ENCODE data around the gene AFAP1. TPM values are rescaled to one million over a fixed set of nuclear protein-coding genes. Genes with fewer than 3 reads are reported as not detected.

Gene AFAP1
- polyA plus RNA-seq, 3 donors = not detected

- Mint-ChIP-seq H3K27me3 (ENCODE audit: low read depth in 3 of 3) (peaks cover 2 to 11% (median 8%) of the 10 kb centered on the region in 3 donors), H3K36me3 (peaks cover 0 to 10% of the 10 kb centered on the region in 2 donors), H3K27ac (no peak overlapping the region), H3K4me3 (no peak overlapping the region), H3K9me3 (peaks cover 0 to 4% (median 2%) of the 10 kb centered on the region in 7 donors), H3K4me1 (no peaks in the 10 kb centered on the region)
- H3K9me3 ChIP-seq (replicated peaks in 1 of 2; ENCODE audit: control insufficient read depth in 1 of 2, insufficient read depth in 1 of 2, low read length in 2 of 2) = peaks cover 0 to 5% of the 10 kb centered on the region in 2 donors
- no peak overlapping the region for H3K27ac ChIP-seq (ENCODE audit: low read depth in 1 of 2, low read length in 2 of 2)
- DNase-seq = no peak
- WGBS (ENCODE audit: insufficient coverage) = 84% methylated on average over 13 of the region's 16 CpGs
- H3K79me2 ChIP-seq (ENCODE audit: insufficient read depth, low read length) = no peaks in the 10 kb centered on the region
- no peaks in the 10 kb centered on the region for H3K27me3 ChIP-seq (ENCODE audit: control insufficient read depth in 2 of 2, insufficient read depth in 2 of 2, low read length in 2 of 2)
- intact Hi-C loops (cut with micrococcal nuclease) = no loop called here
- H4K20me1 ChIP-seq (ENCODE audit: insufficient read depth, low read length) = no peaks in the 10 kb centered on the region
- no peak overlapping the region for H3K9ac ChIP-seq (ENCODE audit: insufficient read depth, low read length, poor library complexity, severe bottlenecking)
- no peaks in the 10 kb centered on the region for H3K36me3 ChIP-seq (replicated peaks in 1 of 2; ENCODE audit: control insufficient read depth in 1 of 2, insufficient read depth in 2 of 2, low read length in 2 of 2)
- H3K4me2 ChIP-seq (replicated peaks; ENCODE audit: extremely low read depth, low read length, poor library complexity, severe bottlenecking) = no peak overlapping the region
- TF ChIP-seq CTCF (IDR thresholded peaks at IDR 0.05) = no peak
- H3K4me3 ChIP-seq (replicated peaks in 1 of 3; ENCODE audit: low read depth in 2 of 3, low read length in 3 of 3) = no peak overlapping the region
- H2AFZ ChIP-seq (ENCODE audit: insufficient read depth, low read depth, low read length, poor library complexity, severe bottlenecking) = no peak overlapping the region
- H3K4me1 ChIP-seq (ENCODE audit: control insufficient read depth in 1 of 2, insufficient read depth in 2 of 2, low read length in 2 of 2) = no peaks in the 10 kb centered on the region
Measured at GRCh38 chr4:7862561-7863192, 77.0 kb downstream of the AFAP1 start.

- no peak for DNase-seq
- intact Hi-C loops (cut with micrococcal nuclease) = no loop called here
- no peaks in the 10 kb centered on the region for H3K4me1 Mint-ChIP-seq
- no peaks in the 10 kb centered on the region for H3K4me1 ChIP-seq (ENCODE audit: control insufficient read depth in 1 of 2, insufficient read depth in 2 of 2, low read length in 2 of 2)
- no peak overlapping the region for H3K27ac ChIP-seq (ENCODE audit: low read depth in 1 of 2, low read length in 2 of 2)
- H3K27ac Mint-ChIP-seq = no peak overlapping the region
- H4K20me1 ChIP-seq (ENCODE audit: insufficient read depth, low read length) = no peaks in the 10 kb centered on the region
- H3K27me3 Mint-ChIP-seq (ENCODE audit: low read depth in 3 of 3) = peaks cover 2 to 11% (median 9%) of the 10 kb centered on the region in 3 donors
- no peak overlapping the region for H3K9ac ChIP-seq (ENCODE audit: insufficient read depth, low read length, poor library complexity, severe bottlenecking)
- TF ChIP-seq CTCF (IDR thresholded peaks at IDR 0.05) = no peak
- peaks cover 0 to 5% of the 10 kb centered on the region in 2 donors for H3K36me3 Mint-ChIP-seq
- no peak overlapping the region for H3K4me3 Mint-ChIP-seq
- H3K36me3 ChIP-seq (replicated peaks in 1 of 2; ENCODE audit: control insufficient read depth in 1 of 2, insufficient read depth in 2 of 2, low read length in 2 of 2) = no peaks in the 10 kb centered on the region
- no peaks in the 10 kb centered on the region for H3K79me2 ChIP-seq (ENCODE audit: insufficient read depth, low read length)
- peaks cover 0 to 5% of the 10 kb centered on the region in 2 donors for H3K9me3 ChIP-seq (replicated peaks in 1 of 2; ENCODE audit: control insufficient read depth in 1 of 2, insufficient read depth in 1 of 2, low read length in 2 of 2)
- H3K27me3 ChIP-seq (ENCODE audit: control insufficient read depth in 2 of 2, insufficient read depth in 2 of 2, low read length in 2 of 2) = no peaks in the 10 kb centered on the region
- peaks cover 0 to 4% (median 2%) of the 10 kb centered on the region in 7 donors for H3K9me3 Mint-ChIP-seq
- H3K4me3 ChIP-seq (replicated peaks in 1 of 3; ENCODE audit: low read depth in 2 of 3, low read length in 3 of 3) = no peak overlapping the region
- H3K4me2 ChIP-seq (replicated peaks; ENCODE audit: extremely low read depth, low read length, poor library complexity, severe bottlenecking) = no peak overlapping the region
- 71% methylated on average over 4 of the region's 6 CpGs for WGBS (ENCODE audit: insufficient coverage)
- no peak overlapping the region for H2AFZ ChIP-seq (ENCODE audit: insufficient read depth, low read depth, low read length, poor library complexity, severe bottlenecking)
Measured at GRCh38 chr4:7861440-7861881, 78.2 kb downstream of the AFAP1 start.
